SK-MEL-5 (cell line): ENCODE data around the gene ECSIT. TPM values are rescaled to one million over a fixed set of nuclear protein-coding genes. Genes with fewer than 3 reads are reported as not detected.
A peak's percentile ranks its signal among the peaks of the same experiment; 100 is the strongest.
"Not testable (repeated sequence)": the region's sequence is repeated elsewhere in the genome, so short reads cannot be mapped to it uniquely, and the experiment has no call there.

Source experiments
- DNase-seq: peaks from one replicate; pipeline ENCODE4 v3.0.0-alpha.2; 2016; ENCODE audit warnings: low read depth, low spot score
- in situ Hi-C: cut with HindIII; loops from 2 replicates; pipeline ENCODE4 v1.10.0; 2016; ENCODE audit warnings: low sequenced_read_pairs, high pct_unique_total_duplicates, low pct_unique_long_range_greater_than_20kb
- polyA plus RNA-seq, 2 experiments: library from polyadenylated mRNA; depleted of rRNA; stranded (reverse); fragments of >200 nt; gene quantifications; 2 replicates each; pipeline ENCODE4 v1.2.3, GENCODE V29; 2015
- total RNA-seq: library from RNA; depleted of rRNA; stranded (reverse); fragments of >200 nt; shearing (Covaris generic); gene quantifications from 2 replicates; pipeline ENCODE4 v1.2.3, GENCODE V29; 2014; rRNA removed

Gene ECSIT, protein sequence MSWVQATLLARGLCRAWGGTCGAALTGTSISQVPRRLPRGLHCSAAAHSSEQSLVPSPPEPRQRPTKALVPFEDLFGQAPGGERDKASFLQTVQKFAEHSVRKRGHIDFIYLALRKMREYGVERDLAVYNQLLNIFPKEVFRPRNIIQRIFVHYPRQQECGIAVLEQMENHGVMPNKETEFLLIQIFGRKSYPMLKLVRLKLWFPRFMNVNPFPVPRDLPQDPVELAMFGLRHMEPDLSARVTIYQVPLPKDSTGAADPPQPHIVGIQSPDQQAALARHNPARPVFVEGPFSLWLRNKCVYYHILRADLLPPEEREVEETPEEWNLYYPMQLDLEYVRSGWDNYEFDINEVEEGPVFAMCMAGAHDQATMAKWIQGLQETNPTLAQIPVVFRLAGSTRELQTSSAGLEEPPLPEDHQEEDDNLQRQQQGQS
- 47.8 and 56.9 TPM in 2 replicates for total RNA-seq
- polyA plus RNA-seq (2015; cell fraction: cytosol; rRNA removed), result 46.0 and 46.5 TPM in 2 replicates
- 45.5 and 60.2 TPM in 2 replicates for polyA plus RNA-seq (2015; cell fraction: nucleus; rRNA removed)

DNA sequence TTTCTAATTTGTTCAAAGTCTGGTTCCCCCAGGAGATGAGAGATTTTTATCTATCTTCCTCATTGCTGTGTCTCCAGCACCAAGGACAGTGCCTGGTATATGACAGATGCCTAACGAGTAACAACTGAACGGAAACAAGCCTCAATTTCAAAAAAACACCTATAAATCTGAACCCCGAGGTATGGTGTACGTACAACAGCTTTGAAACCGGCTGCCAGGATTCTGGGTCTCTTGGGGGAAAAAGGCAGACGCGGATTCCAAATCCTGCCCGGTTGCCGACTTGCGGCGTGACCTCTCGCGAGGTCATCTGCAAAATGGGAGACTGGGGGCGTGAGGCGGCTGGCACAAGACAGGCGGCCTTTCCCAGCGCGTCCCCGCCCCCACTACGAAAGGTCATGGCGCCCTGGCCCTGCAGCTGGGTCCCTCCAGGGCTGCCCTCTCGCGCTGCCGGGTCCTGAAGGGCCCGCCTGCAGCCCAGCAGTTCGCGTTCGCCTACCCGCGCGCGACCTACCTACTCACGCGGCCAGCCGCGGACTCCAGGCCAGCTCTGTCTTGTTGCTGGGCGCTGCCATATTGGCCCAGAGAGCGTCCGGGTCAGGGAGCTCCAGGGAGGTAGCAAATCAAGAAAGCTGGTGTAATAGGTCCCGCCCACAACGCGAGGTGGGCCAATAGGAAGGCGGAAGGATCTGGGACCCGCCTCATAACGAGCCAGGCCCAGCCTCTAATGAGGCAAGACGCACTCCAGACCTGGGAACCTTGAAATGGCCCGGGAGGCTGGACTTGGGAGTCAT is at the start of gene ECSIT:
TSS of gene ECSIT (minus strand) at position 584 of the 791 bp plus-strand sequence. CDS start 9,964 bp downstream, outside the sequence.
- DNase-seq, result peak; percentile 97
- in situ Hi-C loops, result no loop called here

DNA sequence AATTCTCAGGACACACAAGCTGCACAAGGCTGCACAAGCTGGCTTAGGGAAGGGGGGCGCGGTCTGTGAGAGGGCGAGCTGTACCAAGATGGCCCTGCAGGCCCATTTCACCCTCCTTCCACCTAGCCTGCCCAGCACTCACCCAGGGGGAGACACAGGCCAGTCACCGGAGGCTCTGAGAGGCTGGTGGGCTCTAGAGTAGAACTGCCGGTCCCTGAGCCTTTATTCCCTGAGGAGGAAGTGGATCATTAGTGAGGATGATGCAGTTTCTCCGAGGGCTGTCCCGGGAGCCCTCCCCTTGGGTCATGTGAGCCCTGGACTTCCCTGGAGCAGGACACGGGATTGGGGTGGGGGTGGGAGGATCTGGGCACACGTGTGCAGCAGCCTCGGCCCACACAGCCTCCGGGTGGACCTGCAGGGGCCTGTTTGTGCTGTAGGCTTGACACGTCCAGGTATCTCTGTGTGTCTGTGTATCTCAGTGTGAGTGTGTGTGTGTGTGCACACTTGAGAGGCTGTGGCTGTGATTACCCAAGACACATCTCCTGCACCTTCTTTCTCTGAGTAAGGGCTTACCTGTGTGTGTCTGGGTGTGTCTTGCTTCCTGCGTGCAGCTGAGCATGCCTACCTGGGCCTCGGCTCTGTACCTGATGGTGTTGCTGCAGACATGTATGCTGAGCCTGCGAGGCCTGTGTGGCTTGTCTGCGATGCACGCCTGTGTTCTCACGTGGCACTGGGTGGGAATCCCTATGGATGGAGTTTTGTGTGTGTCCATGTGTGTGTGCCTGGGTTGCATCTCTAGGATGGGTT is 48.7 kb upstream of the ECSIT start, which contains the start of gene ACP5:
TSS of gene ACP5 (minus strand) at position 195 of the 807 bp plus-strand sequence. CDS start 328 bp downstream, outside the sequence.
- peak; percentile 64 for DNase-seq
- in situ Hi-C loops, result no loop called here

- DNase-seq, result no peak
Observed at GRCh38 chr19:11576227-11576626, 47.3 kb upstream of the ECSIT start.

GRCh38 chr19:11574689-11575088 is 45.8 kb upstream of the ECSIT start:
- no peak for DNase-seq
- in situ Hi-C loops, result no loop called here

More at GRCh38 chr19:11576227-11576626, 47.3 kb upstream of the ECSIT start:
- in situ Hi-C loops, result no loop called here

GRCh38 chr19:11573763-11574162 is 44.8 kb upstream of the ECSIT start:
- in situ Hi-C loops, DNase-seq: not testable (repeated sequence)

- in situ Hi-C loops, result not testable (repeated sequence)
Observed at GRCh38 chr19:11573354-11573753, 44.4 kb upstream of the ECSIT start.

DNA sequence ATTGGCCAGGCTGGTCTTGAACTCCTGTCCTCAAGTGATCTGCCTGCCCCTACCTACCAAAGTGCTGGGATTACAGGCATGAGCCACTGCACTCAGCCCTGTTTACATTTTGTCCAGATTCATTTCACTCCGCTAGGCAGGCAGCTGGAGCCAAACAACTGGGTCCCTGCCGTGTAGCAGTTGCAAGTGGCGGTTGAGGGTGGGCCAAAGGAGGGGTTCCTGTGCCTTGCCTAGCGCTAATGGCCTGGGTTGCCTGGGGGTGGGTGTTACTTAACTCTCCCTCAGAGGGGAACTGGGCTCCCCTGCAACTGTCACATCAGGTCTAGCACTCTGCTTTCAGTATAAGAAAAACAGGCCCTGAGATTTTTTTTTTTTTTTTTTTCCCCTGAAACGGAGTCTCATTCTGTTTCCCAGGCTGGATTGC is 41.1 kb upstream of the ECSIT start:
- in situ Hi-C loops, result no loop called here
- DNase-seq, result no peak

More at GRCh38 chr19:11573354-11573753, 44.4 kb upstream of the ECSIT start:
- DNase-seq, result not testable (repeated sequence)

DNA sequence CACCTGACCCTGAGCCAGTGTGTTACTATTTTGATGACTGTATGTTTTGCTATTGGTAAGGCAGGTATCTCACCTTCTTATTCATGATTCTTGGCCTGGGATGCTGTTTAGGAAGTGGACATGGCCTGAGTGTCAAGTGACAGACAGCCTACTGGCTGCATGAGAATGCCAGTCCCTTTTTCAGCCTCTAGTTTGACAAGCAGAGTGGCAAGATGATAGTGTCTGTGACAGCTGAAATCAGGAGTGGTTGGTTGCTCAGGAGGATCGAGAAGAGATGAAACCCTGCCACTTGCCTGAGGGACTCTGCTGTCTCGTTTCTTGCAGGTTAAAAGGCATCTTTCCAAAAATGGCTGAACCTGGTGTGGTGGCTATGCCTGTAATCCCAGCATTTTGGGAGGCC is 37.2 kb upstream of the ECSIT start:
- no peak for DNase-seq
- in situ Hi-C loops, result no loop called here

DNA sequence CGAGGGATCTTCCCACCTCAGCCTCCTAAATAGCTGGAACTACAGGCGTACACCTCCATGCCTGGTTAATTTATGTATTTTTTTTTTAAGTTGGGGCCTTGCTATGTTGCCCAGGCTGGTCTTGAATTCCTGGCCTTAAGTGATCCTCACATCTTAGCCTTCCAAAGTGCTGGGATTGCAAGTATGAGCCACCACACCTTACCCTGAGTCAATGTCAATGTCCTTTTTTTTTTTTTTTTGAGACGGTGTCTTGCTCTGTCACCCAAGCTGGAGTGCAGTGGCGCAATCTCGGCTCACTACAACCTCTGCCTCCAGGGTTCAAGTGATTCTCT is 36.7 kb upstream of the ECSIT start:
- in situ Hi-C loops, DNase-seq: not testable (repeated sequence)

GRCh38 chr19:11564082-11564807 is 35.3 kb upstream of the ECSIT start:
- DNase-seq, in situ Hi-C loops: not testable (repeated sequence)

DNA sequence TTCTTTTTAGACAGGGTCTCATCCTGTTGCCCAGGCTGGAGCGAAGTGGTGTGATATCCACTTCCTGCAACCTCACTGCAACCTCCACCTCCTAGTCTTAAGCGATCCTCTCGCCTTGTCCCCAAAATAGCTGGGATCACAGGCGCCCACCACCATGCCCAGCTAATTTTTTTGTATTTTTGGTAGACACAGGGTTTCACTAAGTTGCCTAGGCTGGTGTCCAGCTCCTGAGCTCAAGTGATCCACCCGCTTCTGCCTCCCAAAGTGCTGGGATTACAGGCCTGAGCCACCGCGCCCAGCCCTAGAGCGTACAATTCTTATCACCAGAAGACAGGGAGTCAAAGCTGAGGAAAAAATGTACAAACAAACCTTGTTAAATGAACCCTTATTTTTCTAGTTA is 34.6 kb upstream of the ECSIT start:
- in situ Hi-C loops, result no loop called here
- DNase-seq, result no peak

DNA sequence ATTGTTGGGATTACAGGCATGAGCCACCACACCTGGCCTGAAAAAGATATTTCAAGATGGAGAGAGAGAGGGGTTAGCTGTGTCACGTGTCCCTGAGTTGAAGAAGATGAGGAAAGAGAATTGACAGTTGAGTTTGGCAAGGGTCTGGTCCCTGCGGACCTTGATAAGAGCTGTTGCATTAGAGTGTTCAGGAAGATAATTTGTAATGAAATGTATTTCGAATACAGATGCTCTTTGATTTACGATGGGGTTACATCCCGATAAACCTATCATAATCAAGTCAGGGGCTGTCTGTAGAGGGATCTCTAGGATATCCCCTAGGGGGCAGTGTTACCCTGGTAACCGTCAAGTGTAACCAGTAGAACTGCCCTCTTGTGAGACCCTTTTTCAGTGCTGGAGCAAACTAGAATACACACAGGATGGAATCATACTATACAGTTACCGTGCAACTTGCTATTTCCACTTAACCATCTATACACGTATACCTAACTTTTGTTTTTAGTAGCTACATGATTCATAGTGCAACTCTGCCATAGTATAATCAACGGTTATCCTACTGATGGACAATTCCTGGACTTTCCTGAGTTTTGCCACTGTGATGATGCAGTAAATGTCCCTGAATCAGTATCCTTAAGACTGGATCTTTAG is 31.6 kb upstream of the ECSIT start:
- DNase-seq, result peak; percentile 85
- in situ Hi-C loops, result no loop called here

DNA sequence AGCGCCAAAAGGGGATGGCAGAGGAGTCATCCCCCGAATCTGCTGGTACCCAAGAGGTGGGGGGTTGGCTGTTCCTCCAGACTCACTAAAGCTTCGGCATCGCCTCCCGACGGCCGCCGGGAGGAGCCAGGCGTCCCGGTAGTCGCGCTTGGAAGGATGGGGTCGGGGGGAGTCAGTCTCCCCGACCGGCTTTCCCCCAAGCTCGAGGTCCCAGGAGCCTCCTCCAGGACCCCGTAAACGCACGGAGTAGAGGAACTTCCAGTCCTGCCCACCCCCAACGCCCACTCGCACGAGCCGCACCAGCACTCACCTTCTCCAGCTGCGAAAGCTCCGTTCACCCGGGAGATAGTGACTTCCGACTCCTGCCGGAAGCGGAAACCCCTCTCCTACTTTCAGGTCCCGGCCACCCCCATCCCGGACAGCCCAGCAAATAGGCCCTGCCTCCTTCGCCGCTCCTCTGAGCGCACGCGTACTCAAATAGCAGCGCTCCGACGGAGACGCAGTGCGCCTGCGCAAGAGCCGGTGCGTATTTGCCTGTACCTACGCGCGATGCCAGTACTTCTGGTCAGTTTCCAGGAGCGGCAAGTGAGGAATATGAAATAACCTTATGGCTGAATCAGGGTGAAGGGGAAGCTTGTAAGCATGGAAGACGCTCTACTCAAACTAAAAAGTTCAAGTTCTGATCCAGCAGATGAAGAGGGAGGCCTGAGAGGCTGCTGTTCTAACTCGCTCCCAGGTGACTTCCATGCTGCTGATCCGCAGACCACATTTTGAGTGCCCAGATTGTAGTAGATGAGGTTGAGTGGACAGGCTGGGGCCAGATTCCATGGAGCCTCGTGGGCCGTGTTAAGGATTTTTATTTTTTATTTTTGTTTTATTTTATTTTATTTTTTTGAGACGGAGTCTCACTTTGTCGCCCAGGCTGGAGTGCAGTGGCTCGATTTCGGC is 30.2 kb upstream of the ECSIT start, which contains the start of gene ELOF1:
TSS of gene ELOF1 (minus strand) at position 350 of the 948 bp plus-strand sequence. CDS start 4,883 bp downstream, outside the sequence.
- peak; percentile 96 for DNase-seq
- in situ Hi-C loops, result no loop called here

- DNase-seq, result no peak
- in situ Hi-C loops, result no loop called here
Observed at GRCh38 chr19:11556634-11557420, 27.9 kb upstream of the ECSIT start.

GRCh38 chr19:11555246-11555645 is 26.3 kb upstream of the ECSIT start:
- DNase-seq, result no peak
- in situ Hi-C loops, result no loop called here
